IPS-11a (cell line): ENCODE results near the gene TBC1D8.

ENCODE experiments used
- H3K4me3 ChIP-seq: one replicate; pipeline ENCODE4 v1.5.1; 2013; ENCODE audit warnings: low read depth, low read length, control low read depth

Gene TBC1D8

GRCh38 chr2:100962366-100963025 is 188.7 kb downstream of the TBC1D8 start:
- H3K4me3 ChIP-seq: no peak overlapping the region

GRCh38 chr2:100960688-100961087 is 190.5 kb downstream of the TBC1D8 start:
- no peak overlapping the region for H3K4me3 ChIP-seq

GRCh38 chr2:100959225-100959880 is 191.8 kb downstream of the TBC1D8 start:
- H3K4me3 ChIP-seq: no peak overlapping the region

GRCh38 chr2:100957996-100958653 is 193.1 kb downstream of the TBC1D8 start:
- no peak overlapping the region for H3K4me3 ChIP-seq
